DND-41 (cell line): ENCODE measurements around the gene PARN.

ENCODE experiments used
- CTCF ChIP-seq: IDR thresholded peaks from 2 replicates; pipeline ENCODE4 v1.5.1; 2012; ENCODE audit warnings: borderline replicate concordance, low read length, moderate library complexity, mild to moderate bottlenecking; ENCODE audit not compliant: poor library complexity, severe bottlenecking; ENCODE audit errors: extremely low read depth
- EZH2 ChIP-seq: IDR thresholded peaks from 3 replicates; pipeline ENCODE4 v1.6.1; 2012; ENCODE audit warnings: borderline replicate concordance, low read depth, mild to moderate bottlenecking, moderate library complexity, low read length, inconsistent platforms; ENCODE audit not compliant: severe bottlenecking

DNA sequence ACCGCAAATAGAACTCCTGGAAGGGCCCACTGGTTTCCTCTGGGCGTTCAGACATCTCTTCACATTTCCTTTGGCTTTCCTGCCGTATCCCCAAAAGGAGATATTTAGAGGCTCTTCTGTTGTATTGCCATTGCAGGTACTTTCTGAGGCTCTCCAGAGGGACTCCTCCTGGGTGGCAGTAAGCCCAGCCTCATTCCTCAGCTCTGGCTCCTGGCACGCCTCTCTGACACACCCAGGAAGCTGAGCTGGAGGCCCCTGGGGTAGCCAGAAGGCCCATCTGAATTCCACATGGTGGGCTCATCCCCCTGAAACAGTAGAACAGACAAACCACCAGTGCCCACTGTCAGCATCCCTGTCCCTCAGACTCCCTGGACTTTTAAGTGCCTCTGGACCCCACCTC is 206.7 kb downstream of the PARN start:
- no peak for TF ChIP-seq CTCF
- TF ChIP-seq EZH2, result no peak
